ENCODE results near the gene KCNN4. TPM values are rescaled to one million over a fixed set of nuclear protein-coding genes. Genes with fewer than 3 reads are reported as not detected.

The KCNN4 gene
- total RNA-seq, 1 experiment from 2014 or later: 45.9 TPM

GRCh38 chr19:43763473-43763939 is 17.3 kb downstream of the KCNN4 start:
- Mint-ChIP-seq H3K27me3 (ENCODE audit: insufficient read depth, unreplicated experiment) (no peaks in the 10 kb centered on the region), H3K36me3 (ENCODE audit: insufficient read depth, unreplicated experiment) (peaks cover 39% of the 10 kb centered on the region), H3K4me3 (ENCODE audit: unreplicated experiment) (no peak overlapping the region), H3K9me3 (ENCODE audit: unreplicated experiment) (no peaks in the 10 kb centered on the region), H3K27ac (ENCODE audit: low read depth, unreplicated experiment) (peak overlapping the region; percentile 76), H3K4me1 (ENCODE audit: insufficient read depth, unreplicated experiment) (peaks cover 55% of the 10 kb centered on the region)
- TF ChIP-seq, protein P1, sequence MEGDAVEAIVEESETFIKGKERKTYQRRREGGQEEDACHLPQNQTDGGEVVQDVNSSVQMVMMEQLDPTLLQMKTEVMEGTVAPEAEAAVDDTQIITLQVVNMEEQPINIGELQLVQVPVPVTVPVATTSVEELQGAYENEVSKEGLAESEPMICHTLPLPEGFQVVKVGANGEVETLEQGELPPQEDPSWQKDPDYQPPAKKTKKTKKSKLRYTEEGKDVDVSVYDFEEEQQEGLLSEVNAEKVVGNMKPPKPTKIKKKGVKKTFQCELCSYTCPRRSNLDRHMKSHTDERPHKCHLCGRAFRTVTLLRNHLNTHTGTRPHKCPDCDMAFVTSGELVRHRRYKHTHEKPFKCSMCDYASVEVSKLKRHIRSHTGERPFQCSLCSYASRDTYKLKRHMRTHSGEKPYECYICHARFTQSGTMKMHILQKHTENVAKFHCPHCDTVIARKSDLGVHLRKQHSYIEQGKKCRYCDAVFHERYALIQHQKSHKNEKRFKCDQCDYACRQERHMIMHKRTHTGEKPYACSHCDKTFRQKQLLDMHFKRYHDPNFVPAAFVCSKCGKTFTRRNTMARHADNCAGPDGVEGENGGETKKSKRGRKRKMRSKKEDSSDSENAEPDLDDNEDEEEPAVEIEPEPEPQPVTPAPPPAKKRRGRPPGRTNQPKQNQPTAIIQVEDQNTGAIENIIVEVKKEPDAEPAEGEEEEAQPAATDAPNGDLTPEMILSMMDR (IDR thresholded peaks at IDR 0.05; ENCODE audit: unreplicated experiment): no peak
- CTCF ChIA-PET: interaction anchor here (0.6 to 2.2 kb wide), 6 partner anchors 12 to 23 kb away, joined by 3 to 9 read pairs (median 6); partner anchors contain the start of gene KCNN4
- POLR2A ChIA-PET: interaction anchor here (0.6 to 20.1 kb wide), 6 partner anchors 10 to 637 kb away, joined by 3 to 409 read pairs (median 10); partner anchors contain the start of genes KCNN4 and SMG9
- intact Hi-C loops (cut with micrococcal nuclease): loop anchor here (10.0 kb wide), 1 partner anchor 981 kb away; the partner anchor contains the start of gene BCL3
- no TSS peak for BruUV-seq (replicated peaks)
- DNase-seq (ENCODE audit: unreplicated experiment): peak; percentile 47

GRCh38 chr19:43762814-43763213 is 18.0 kb downstream of the KCNN4 start:
- peaks cover 62% of the 10 kb centered on the region for H3K4me1 Mint-ChIP-seq (ENCODE audit: insufficient read depth, unreplicated experiment)
- no peaks in the 10 kb centered on the region for H3K27me3 Mint-ChIP-seq (ENCODE audit: insufficient read depth, unreplicated experiment)
- H3K27ac Mint-ChIP-seq (ENCODE audit: low read depth, unreplicated experiment): peak overlapping the region; percentile 76
- POLR2A ChIA-PET: interaction anchor here (0.6 to 20.1 kb wide), 4 partner anchors 8 to 235 kb away, joined by 4 to 409 read pairs (median 61); partner anchors contain the start of genes KCNN4 and SMG9
- intact Hi-C loops (cut with micrococcal nuclease): loop anchor here (10.0 kb wide), 1 partner anchor 982 kb away; the partner anchor contains the start of gene BCL3
- H3K9me3 Mint-ChIP-seq (ENCODE audit: unreplicated experiment): no peaks in the 10 kb centered on the region
- DNase-seq (ENCODE audit: unreplicated experiment): no peak
- no peak overlapping the region for H3K4me3 Mint-ChIP-seq (ENCODE audit: unreplicated experiment)
- CTCF ChIA-PET: interaction anchor here (0.6 to 2.2 kb wide), 9 partner anchors 11 to 157 kb away, joined by 3 to 9 read pairs (median 4); partner anchors contain the start of gene KCNN4
- BruUV-seq (replicated peaks): no TSS peak
- peaks cover 32% of the 10 kb centered on the region for H3K36me3 Mint-ChIP-seq (ENCODE audit: insufficient read depth, unreplicated experiment)
- TF ChIP-seq, protein P1 (IDR thresholded peaks at IDR 0.05; ENCODE audit: unreplicated experiment): no peak

DNA sequence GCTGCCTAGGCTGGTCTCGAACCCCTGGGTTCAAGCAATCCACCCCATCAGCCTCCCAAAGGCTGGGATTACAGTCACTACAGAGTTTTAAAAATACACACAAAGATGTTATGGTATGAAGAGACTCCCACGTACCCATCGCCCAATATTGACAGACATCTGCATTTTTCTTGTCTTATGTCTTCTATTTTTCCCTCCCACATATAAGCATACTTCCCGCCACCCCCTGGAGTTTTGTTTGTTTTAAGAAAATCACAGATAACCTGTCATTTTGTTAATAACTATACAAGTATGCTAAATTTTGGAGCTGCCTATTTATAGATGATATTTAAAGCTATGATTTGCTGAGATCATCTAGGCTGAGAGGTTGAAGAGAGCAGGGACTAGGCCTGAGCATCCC is 19.8 kb downstream of the KCNN4 start:
- H3K9me3 Mint-ChIP-seq (ENCODE audit: unreplicated experiment): no peaks in the 10 kb centered on the region
- no peak for DNase-seq (ENCODE audit: unreplicated experiment)
- no peaks in the 10 kb centered on the region for H3K27me3 Mint-ChIP-seq (ENCODE audit: insufficient read depth, unreplicated experiment)
- no peak overlapping the region for H3K4me3 Mint-ChIP-seq (ENCODE audit: unreplicated experiment)
- ChIA-PET POLR2A (interaction anchor here (2.6 to 20.1 kb wide), 3 partner anchors 7 to 92 kb away, joined by 19 to 409 read pairs (median 117); partner anchors contain the start of genes KCNN4, PLAUR and SMG9), CTCF (interaction anchor here (0.6 to 4.2 kb wide), 2 partner anchors 15 to 816 kb away, joined by 4 to 14 read pairs; no protein-coding TSS in a partner anchor)
- TF ChIP-seq, protein P1 (IDR thresholded peaks at IDR 0.05; ENCODE audit: unreplicated experiment): no peak
- H3K36me3 Mint-ChIP-seq (ENCODE audit: insufficient read depth, unreplicated experiment): peaks cover 14% of the 10 kb centered on the region
- intact Hi-C loops (cut with micrococcal nuclease): loop anchor here (10.0 kb wide), 1 partner anchor 984 kb away; the partner anchor contains the start of gene BCL3
- peaks cover 67% of the 10 kb centered on the region for H3K4me1 Mint-ChIP-seq (ENCODE audit: insufficient read depth, unreplicated experiment)
- H3K27ac Mint-ChIP-seq (ENCODE audit: low read depth, unreplicated experiment): no peak overlapping the region
- BruUV-seq (replicated peaks): no TSS peak

- peak; percentile 96 for DNase-seq (ENCODE audit: unreplicated experiment)
- intact Hi-C loops (cut with micrococcal nuclease): loop anchor here (1.0 kb wide), 1 partner anchor 26 kb away; no protein-coding TSS in a partner anchor
- Mint-ChIP-seq H3K27ac (ENCODE audit: low read depth, unreplicated experiment) (peak overlapping the region; percentile 71), H3K27me3 (ENCODE audit: insufficient read depth, unreplicated experiment) (no peaks in the 10 kb centered on the region), H3K9me3 (ENCODE audit: unreplicated experiment) (no peaks in the 10 kb centered on the region), H3K36me3 (ENCODE audit: insufficient read depth, unreplicated experiment) (peaks cover 9% of the 10 kb centered on the region), H3K4me1 (ENCODE audit: insufficient read depth, unreplicated experiment) (peaks cover 61% of the 10 kb centered on the region), H3K4me3 (ENCODE audit: unreplicated experiment) (peak overlapping the region; percentile 6)
- TF ChIP-seq, protein P1 (IDR thresholded peaks at IDR 0.05; ENCODE audit: unreplicated experiment): peak; percentile 47
- BruUV-seq (replicated peaks): no TSS peak
- ChIA-PET POLR2A (interaction anchor here (0.8 to 20.1 kb wide), 12 partner anchors 6 to 234 kb away, joined by 3 to 409 read pairs (median 5); partner anchors contain the start of genes IRGQ, KCNN4, PLAUR and SMG9), CTCF (interaction anchor here (0.6 to 4.2 kb wide), 7 partner anchors 10 to 51 kb away, joined by 3 to 14 read pairs (median 4); partner anchors contain the start of gene KCNN4)
Measured at GRCh38 chr19:43759515-43759914, 21.3 kb downstream of the KCNN4 start.
